GM18861 (cell line): ENCODE results near the gene MTA1.

Source experiments
- ATAC-seq: cut with Tn5 transposase; IDR thresholded peaks from one replicate; pipeline ENCODE4 v1.9.1; 2021; ENCODE audit not compliant: unreplicated experiment

Gene MTA1

DNA sequence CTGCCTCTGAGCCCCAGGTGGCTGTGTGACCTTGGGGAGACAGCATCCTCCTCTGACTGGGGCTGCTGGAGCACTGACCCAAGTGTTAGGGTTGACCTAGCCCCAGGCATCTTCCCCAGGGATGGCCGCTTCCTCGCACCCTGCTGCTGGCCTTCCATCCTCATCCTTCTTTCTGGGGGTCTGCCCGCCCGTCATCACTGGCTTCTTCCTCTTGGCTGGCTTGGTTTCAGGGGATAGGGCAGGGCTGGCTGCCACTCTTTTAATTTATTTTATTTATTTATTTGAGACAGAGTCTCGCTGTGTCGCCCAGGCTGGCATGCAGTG, 74.9 kb downstream of the MTA1 start:
- ATAC-seq, result no peak

GRCh38 chr14:105495101-105495989, 75.7 kb downstream of the MTA1 start:
- ATAC-seq, result no peak

DNA sequence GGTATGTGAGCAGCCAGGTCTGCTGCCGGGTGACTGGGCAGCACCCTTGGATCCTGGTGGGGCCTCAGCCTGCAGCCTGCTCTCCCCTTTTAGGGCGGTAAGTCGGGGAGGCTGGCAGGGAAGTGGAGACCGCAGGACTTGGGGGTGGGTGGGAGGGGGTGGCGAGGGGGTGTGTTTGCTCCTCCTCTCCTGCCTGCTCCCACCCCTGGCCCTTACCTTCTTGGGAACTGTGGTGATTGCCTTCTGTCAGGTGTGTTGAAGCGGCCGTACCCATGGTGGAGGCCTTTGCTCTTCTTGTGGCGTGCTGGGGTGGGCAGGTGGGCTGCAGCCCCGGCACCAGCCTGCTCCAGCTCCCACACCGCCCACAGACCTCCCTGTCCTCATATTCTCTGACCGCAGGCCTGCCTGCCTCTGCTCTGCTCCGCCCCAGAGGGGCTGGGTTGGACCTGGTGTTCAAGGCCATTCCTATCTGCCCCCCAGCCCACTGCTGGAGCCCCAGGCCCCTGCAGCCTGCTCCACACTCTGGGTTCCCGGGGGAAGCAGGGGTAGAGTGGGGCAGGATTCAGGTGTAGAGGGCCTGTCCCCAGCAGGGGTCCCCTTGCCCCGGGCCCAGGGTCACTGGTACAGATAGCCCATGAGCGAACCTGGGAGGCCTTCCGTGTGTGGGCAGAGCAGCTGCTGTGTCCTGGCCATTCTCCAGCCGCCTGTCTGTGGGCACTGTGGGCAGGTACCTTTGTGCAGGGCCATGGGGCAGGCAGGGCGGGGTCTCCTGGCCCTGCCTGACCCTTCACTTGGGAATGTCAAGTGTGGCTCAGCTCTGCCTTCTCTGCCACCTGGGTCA, 76.6 kb downstream of the MTA1 start:
- ATAC-seq, result no peak

DNA sequence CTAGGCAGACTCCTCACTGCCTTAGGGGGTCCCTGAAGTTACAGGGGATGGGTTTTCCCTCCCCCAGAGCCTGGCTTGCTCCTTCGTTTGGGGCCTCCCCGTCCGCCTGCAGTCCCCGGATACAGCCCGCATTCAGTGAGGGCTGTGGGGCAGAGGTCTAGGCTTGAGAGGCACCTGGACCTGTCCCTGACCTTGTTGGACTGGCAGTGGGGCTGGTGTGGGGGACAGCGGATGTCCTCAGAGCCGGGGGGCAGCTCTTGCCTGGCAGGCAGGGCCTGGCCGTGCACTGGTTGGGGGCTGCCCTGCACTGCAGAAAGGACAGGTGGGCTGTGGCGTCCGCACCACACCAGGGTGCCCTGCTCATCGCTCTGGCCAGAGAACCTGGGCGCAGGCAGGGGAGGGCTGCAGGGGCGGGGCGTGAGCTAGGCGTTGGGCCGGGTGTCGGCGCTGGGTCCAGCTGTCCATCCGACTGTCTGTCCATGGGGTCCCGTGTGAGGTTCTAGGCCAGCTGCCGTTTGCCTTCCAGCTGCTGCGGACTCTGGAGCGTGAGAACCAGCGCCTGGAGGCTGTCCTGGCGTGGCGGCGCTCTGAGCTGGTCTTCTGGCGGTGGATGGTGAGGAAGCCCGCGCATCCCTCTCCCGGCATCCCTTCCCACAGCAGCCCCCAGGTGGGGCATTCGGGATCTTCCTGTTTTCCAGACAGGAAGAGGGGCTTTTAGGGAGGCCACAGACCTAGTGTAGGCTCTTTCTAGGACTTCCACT, 77.4 kb downstream of the MTA1 start:
- ATAC-seq, result no peak

DNA sequence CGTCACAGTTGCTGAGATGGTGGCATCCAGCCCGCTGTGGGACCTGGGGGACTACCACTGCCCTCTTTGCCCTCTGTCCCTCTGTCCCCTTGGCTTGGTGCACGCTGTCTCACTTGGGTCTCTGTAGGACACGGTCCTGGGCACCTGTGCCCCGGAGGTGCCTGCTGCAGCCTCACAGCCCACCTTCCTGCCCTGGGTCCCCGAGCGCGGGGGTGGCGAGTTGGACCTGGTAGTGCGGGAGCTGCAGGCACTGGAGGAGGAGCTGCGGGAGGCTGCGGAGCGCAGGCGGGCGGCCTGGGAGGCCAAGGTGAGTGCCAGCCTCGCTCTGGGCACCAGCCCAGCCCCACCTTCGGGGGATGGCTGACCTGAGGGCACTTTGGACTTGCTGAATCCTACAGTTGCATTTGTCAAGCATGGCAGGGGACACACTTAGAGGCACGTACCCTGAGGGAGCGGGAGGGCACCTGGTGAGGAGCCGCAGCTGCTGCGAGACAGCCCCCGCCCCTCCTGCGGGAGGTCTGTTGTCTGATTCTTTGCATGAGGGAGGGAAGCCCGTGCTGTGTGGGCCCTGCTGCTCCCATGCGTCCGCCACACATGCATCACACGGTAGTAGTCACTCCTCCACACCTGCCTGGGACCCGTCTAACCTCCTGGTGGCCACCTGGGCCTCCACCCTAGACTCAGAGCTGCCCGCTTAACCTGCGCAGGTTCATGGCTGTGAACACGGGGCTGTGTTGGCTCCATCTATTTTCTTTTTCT, 78.2 kb downstream of the MTA1 start:
- ATAC-seq, result no peak

DNA sequence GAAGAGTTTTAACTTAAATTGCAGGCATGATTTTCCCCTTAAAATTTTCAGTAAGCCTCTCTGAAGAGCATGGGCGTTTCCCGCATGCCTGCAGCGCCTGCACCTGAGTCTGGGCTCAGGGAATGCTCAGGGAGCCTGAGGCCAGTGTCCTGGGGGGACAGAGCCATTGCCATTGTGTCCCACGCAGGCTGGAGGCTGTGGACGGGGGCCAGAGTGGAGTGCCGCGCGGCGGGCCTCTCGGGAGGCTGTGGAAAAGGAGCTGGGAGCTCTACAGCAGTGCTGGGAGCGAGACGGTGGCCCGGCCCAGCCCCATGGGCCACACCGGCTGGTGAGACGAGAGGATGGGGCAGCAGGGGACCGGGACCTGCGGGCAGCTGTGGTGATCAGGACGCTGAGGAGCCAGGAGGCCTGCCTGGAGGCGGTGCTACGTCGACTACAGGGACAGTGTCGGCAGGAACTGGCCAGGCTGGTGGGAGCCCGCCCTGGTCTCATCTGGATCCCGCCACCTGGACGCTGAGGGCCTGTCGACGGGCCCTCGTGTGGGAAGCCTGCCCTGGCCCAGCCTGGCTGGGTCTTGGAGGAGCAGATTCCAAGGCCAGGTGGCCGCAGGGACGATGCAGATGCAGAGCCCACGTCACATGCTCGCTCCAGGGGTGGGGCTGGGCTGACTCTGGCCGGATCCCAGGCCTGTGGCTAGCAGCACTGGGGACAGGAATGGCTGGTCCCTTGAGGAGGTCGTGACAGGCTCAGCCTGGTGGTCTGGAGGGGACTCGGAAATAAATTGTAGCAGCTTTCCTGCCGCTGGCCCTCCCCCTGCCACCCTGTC, 79.0 kb downstream of the MTA1 start:
- ATAC-seq, result no peak

- no peak for ATAC-seq
These were observed 79.8 kb downstream of the MTA1 start for GRCh38 chr14:105499256-105500035.

DNA sequence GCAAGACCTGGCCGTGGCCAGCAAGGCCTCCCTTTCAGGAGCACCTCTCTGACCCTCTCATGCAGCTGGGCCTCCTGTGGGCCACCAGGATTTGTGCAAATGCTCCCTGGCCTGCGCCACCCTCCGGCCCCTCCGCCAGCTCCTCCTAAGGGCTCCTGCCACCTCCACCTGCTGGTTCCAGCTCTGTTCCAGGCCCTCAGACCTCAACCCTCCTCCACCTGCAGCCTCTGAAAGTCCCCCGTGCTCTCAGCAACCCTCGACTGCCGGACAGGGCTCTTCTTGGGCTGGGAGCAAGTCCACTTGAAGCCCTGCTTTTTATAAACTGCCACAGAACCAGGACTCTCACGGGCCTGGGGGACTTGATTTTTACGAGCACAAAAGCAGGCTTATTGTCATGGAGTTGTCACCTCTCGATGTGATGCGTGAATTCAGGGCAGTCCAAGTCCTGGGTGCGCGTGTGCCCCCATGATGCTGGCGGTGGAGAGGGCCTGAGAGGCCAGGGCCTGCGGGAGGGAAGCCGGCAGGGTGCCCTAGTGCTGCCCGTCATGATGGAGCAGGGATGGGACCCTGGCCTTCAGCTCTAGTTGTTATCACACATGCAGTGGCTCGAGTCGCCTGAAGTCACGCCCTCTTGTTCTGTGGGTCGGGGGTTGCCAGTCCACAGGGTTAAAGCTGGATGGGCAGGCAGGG, 80.6 kb downstream of the MTA1 start:
- no peak for ATAC-seq

GRCh38 chr14:105500726-105501101, 81.1 kb downstream of the MTA1 start:
- ATAC-seq, result no peak

DNA sequence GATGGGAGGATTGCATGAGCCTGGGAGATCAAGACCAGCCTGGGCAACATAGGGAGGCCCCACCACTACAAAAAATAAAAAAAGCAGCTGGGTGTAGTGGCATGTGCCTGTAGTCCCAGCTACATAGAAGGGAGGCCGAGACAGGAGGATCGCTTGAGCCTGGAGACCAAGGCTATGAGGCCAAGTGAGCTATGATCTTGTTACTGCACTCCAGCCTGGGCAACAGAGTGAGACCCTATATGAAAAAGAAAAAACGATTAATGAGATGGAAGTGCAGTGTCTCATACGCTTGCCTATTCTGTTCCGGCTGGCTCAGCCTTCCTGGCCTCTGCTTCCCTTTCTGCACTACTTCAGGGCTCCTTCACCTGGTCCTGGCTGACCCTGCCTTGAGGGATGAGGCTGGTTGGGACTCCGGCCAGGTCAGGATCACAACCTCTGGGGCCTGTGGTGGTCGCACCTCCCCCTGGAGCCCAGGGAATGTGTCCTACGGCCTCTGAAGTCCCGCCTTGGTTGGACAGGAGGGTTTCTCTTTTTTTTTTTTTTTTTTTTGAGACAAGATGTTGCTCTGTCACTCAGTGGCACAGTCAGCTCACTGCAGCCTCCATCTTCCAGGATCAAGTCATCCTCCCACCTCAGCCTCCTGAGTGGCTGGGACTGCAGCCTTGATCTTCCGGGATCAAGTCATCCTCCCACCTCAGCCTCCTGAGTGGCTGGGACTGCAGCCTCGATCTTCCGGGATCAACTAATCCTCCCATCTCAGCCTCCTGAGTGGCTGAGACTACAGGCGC, 82.1 kb downstream of the MTA1 start:
- no peak for ATAC-seq

GRCh38 chr14:105502446-105503295, 83.0 kb downstream of the MTA1 start:
- ATAC-seq, result no peak

GRCh38 chr14:105503296-105503640, 83.6 kb downstream of the MTA1 start:
- ATAC-seq, result no peak

DNA sequence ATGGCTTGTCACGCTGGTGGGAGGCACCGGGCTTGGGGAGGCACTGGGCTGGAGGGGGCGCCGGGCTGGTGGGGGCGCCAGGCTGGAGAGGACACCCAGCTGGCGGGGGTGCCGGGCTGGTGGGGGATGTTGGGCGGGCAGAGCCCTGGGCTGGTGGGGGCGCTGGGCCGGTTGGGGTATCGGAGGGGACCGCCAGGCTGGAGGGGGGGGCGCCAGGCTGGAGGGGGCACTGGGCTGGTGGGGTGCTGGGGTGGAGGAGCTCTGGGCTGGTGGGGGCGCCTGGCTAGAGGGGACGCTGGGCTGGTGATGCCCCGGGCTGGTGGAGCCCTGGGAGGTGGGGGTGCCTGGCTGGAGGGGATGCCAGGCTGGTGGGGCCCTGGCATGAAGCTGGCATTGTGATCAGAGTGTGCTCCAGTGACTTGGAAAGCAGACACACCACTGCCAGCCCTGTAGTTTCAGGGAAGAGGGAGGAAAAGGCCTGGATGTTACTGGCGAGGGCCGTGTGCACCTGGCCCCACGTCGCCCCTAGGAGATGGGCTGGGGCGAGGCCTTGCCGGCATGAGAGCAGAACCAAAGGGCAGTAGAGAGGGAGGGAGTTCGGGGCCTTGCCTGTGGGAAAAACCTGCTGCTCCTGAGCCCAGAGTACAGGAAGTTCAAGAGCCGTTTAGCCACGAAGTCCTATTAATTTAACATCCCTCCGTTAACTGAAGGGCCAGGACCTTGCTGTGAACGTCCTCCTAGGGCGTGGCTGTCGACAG, 84.5 kb downstream of the MTA1 start:
- no peak for ATAC-seq

GRCh38 chr14:105505101-105505500, 85.5 kb downstream of the MTA1 start:
- no peak for ATAC-seq

DNA sequence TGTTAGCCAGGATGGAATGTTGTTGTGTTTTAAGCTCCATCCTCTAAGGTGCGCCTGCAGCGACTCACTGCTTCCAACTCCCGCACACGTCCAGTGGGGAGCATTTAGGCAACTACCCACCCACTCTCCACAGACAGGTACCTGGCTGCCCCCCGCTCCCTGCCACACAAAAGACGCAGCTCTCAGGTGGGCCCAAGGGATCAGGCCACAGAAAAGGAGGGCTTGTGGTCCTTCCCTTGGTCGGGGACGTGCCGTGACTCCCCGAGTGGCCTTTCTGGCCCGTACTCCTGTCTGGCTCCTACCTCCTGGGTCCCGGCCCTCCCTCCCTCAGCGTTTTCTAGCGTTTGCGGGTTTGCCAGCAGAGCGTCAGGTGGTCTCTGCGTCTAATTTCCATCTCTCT, 87.6 kb downstream of the MTA1 start:
- ATAC-seq, result no peak

DNA sequence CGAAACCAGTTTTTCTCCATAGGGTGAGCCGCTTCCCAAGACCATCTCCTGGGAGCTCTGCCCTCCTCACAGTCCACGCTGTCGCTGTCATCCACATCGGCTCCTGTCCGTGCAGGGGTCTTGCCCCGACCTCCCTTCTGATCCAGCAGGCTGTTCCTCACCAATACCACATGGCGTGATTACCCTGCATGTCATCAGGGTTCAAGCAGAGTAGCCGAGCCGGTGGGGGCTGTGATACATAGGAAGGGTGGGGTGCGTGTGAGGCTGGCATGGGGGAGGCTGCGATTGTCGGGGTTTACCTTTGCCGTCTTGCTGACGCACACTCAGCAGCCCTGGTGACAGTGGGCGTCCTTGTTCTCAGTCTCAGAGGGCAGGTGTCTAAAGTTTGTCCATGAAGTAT, 88.4 kb downstream of the MTA1 start:
- no peak for ATAC-seq
